GM12878 (cell line): ENCODE results near the gene MEOX1. TPM values are rescaled to one million over a fixed set of nuclear protein-coding genes. Genes with fewer than 3 reads are reported as not detected.

Experiments used
- ATAC-seq: fragments of 200-7000 bp; cut with Tn5 transposase; 3 replicates; pipeline ENCODE4 v1.9.1; 2020; ENCODE audit warnings: mild to moderate bottlenecking, moderate library complexity
- BruUV-seq: library from RNA; stranded (reverse); fragments of 400-500 nt; replicated peaks from 2 replicates; lab custom pipeline; 2021; lab: Mats Ljungman, UMichigan
- CTCF ChIA-PET: fragments of 300-600 bp; sonication (Branson Sonifier 250); formaldehyde crosslinking; extraction: SDS; loops from one replicate; lab custom pipeline; 2021; ENCODE audit warnings: inconsistent platforms; lab: Yijun Ruan, JAX
- POLR2A ChIA-PET: fragments of 350-600 bp; formaldehyde crosslinking; extraction: SDS; loops from one replicate; lab custom pipeline; 2021; ENCODE audit warnings: inconsistent platforms; lab: Charles Lee
- RAD21 ChIA-PET: fragments of 300-600 bp; sonication (Branson Sonifier 250); formaldehyde crosslinking; loops from one replicate; lab custom pipeline; 2023; ENCODE audit warnings: antibody characterized with exemption; ENCODE audit not compliant: unreplicated experiment; lab: Charles Lee
- SMC1A ChIA-PET: fragments of 300-600 bp; sonication (Branson Sonifier 250); formaldehyde crosslinking; loops from one replicate; lab custom pipeline; 2023; ENCODE audit not compliant: unreplicated experiment, uncharacterized antibody; lab: Charles Lee
- DNase-seq: peaks from one replicate; pipeline ENCODE4 v3.0.0-alpha.2; 2011; ENCODE audit warnings: low read depth, low spot score
- FAIRE-seq: peaks from 3 replicates; lab custom pipeline; 2011; peaks lifted over from hg19 to GRCh38; lab: Jason Lieb, UNC
- H2AFZ ChIP-seq: 2 replicates; pipeline ENCODE4 v1.6.0; 2011; ENCODE audit warnings: low read depth, low read length, control low read depth; ENCODE audit not compliant: control insufficient read depth
- H3K27ac ChIP-seq: 2 replicates; pipeline ENCODE4 v1.5.1; 2011; ENCODE audit warnings: control low read depth; ENCODE audit not compliant: control insufficient read depth, insufficient read depth
- H3K27me3 ChIP-seq, 2 experiments: replicated peaks in 1 of 2; 2 replicates each; pipeline versions ENCODE4 v1.6.0 to v1.6.1; 2011; ENCODE audit warnings: low read length in 1 of 2; ENCODE audit not compliant: control insufficient read depth in 2 of 2, insufficient read depth in 2 of 2
- H3K36me3 ChIP-seq, 2 experiments: 2 replicates each; pipeline ENCODE4 v1.5.1; 2011; ENCODE audit warnings: low read length in 1 of 2; ENCODE audit not compliant: control insufficient read depth in 2 of 2, insufficient read depth in 2 of 2
- H3K4me1 ChIP-seq: 2 replicates; pipeline ENCODE4 v1.6.1; 2011; ENCODE audit warnings: mild to moderate bottlenecking, low read length, moderate library complexity, mixed read lengths; ENCODE audit not compliant: control insufficient read depth, insufficient read depth
- H3K4me2 ChIP-seq: 2 replicates; pipeline ENCODE4 v1.6.0; 2011; ENCODE audit warnings: control low read depth; ENCODE audit not compliant: control insufficient read depth, insufficient read depth
- H3K4me3 ChIP-seq: fragments of 200-600 bp; sonication (generic); 2 replicates; pipeline ENCODE4 v1.5.1; 2016
- H3K79me2 ChIP-seq: 2 replicates; pipeline ENCODE4 v1.6.0; 2011; ENCODE audit warnings: low read length; ENCODE audit not compliant: control insufficient read depth, insufficient read depth
- H3K9ac ChIP-seq: 2 replicates; pipeline ENCODE4 v1.8.0; 2011; ENCODE audit warnings: low read length, control low read depth, mixed read lengths; ENCODE audit not compliant: control insufficient read depth, insufficient read depth
- H3K9me3 ChIP-seq: replicated peaks from 3 replicates; pipeline ENCODE4 v1.5.1; 2011; ENCODE audit warnings: mild to moderate bottlenecking, low read length; ENCODE audit not compliant: control insufficient read depth, insufficient read depth
- H4K20me1 ChIP-seq: 2 replicates; pipeline ENCODE4 v1.6.0; 2011; ENCODE audit not compliant: control insufficient read depth, insufficient read depth
- CHD4 ChIP-seq: fragments of 200-600 bp; sonication (generic); IDR thresholded peaks from 2 replicates; pipeline ENCODE4 v1.6.1; 2016; ENCODE audit warnings: mild to moderate bottlenecking
- DPF2 ChIP-seq: fragments of 450-650 bp; IDR thresholded peaks from 2 replicates; pipeline ENCODE4 v1.6.1; 2017; ENCODE audit warnings: mild to moderate bottlenecking
- PML ChIP-seq: IDR thresholded peaks from 2 replicates; pipeline ENCODE4 v1.6.1; 2012; ENCODE audit warnings: low read length, inconsistent platforms
- SKIL ChIP-seq: fragments of 450-650 bp; IDR thresholded peaks from 2 replicates; pipeline ENCODE4 v1.6.1; 2017; ENCODE audit warnings: mild to moderate bottlenecking, low read depth, inconsistent platforms; ENCODE audit not compliant: poor library complexity, severe bottlenecking
- TARDBP ChIP-seq: IDR thresholded peaks from 2 replicates; pipeline ENCODE4 v1.6.1; 2016; ENCODE audit warnings: borderline replicate concordance
- WGBS: methylation state at CpG from one replicate; pipeline ENCODE4 v1.1.6; 2016; ENCODE audit warnings: low lambda C conversion rate; ENCODE audit not compliant: insufficient replicate concordance, insufficient coverage; ENCODE audit errors: missing lambda C conversion rate; 5-methylcytosine and 5-hydroxymethylcytosine counted together
- in situ Hi-C: fragments of 300-500 bp; cut with MboI; formaldehyde crosslinking; loops from 9 replicates; pipeline ENCODE4 v1.14.3; 2018; ENCODE audit warnings: mixed read lengths
- intact Hi-C: fragments of 100-400 bp; cut with micrococcal nuclease; formaldehyde crosslinking; loops from one replicate; pipeline ENCODE4 v1.14.2; 2022; ENCODE audit not compliant: unreplicated experiment
- polyA plus RNA-seq, 11 experiments: library from polyadenylated mRNA; depleted of rRNA in 4 of 11; unstranded in 6 of 11; stranded (reverse) in 5 of 11; fragments of >200 nt; fragmentation: Nextera tagmentation in 4 of 11; fragmentation: Illumina TruSeq in 1 of 11; extraction: Ambion mirVana in 4 of 11; extraction: Trizol in 1 of 11; gene quantifications; 1 replicate in 1 of 11; 2 replicates in 10 of 11; pipeline versions ENCODE4 v1.2.1 to v1.2.3, GENCODE V29; 2011 to 2016; ENCODE audit warnings: inconsistent platforms in 2 of 11, missing spikeins in 2 of 11, low read depth in 1 of 11
- total RNA-seq, 4 experiments: library from RNA; depleted of rRNA in 3 of 4; stranded (reverse); fragments of >200 nt in 3 of 4; fragmentation: Illumina TruSeq in 1 of 4; extraction: Trizol in 1 of 4; gene quantifications; 2 replicates each; pipeline versions ENCODE4 v1.2.1 to v1.2.3, GENCODE V29; 2013 to 2021
- TF ChIP-seq, protein P1 (sequence below): fragments of 450-650 bp; IDR thresholded peaks from 2 replicates; pipeline ENCODE4 v1.6.1; 2017; ENCODE audit warnings: mild to moderate bottlenecking, moderate library complexity

Gene MEOX1
- total and polyA plus RNA-seq, 10 of the 15 experiments (the other 5 are each of a cell fraction or from before 2014, with no cell fraction given): 0.19 to 9.4 (median 0.46) TPM

- no peaks in the 10 kb centered on the region for H3K9me3 ChIP-seq
- in situ Hi-C loops (no loop called here), intact Hi-C loops (no loop called here)
- 47% methylated on average over 2 of the region's 2 CpGs for WGBS
- no peak overlapping the region for H3K27ac ChIP-seq
- TF ChIP-seq, protein P1, sequence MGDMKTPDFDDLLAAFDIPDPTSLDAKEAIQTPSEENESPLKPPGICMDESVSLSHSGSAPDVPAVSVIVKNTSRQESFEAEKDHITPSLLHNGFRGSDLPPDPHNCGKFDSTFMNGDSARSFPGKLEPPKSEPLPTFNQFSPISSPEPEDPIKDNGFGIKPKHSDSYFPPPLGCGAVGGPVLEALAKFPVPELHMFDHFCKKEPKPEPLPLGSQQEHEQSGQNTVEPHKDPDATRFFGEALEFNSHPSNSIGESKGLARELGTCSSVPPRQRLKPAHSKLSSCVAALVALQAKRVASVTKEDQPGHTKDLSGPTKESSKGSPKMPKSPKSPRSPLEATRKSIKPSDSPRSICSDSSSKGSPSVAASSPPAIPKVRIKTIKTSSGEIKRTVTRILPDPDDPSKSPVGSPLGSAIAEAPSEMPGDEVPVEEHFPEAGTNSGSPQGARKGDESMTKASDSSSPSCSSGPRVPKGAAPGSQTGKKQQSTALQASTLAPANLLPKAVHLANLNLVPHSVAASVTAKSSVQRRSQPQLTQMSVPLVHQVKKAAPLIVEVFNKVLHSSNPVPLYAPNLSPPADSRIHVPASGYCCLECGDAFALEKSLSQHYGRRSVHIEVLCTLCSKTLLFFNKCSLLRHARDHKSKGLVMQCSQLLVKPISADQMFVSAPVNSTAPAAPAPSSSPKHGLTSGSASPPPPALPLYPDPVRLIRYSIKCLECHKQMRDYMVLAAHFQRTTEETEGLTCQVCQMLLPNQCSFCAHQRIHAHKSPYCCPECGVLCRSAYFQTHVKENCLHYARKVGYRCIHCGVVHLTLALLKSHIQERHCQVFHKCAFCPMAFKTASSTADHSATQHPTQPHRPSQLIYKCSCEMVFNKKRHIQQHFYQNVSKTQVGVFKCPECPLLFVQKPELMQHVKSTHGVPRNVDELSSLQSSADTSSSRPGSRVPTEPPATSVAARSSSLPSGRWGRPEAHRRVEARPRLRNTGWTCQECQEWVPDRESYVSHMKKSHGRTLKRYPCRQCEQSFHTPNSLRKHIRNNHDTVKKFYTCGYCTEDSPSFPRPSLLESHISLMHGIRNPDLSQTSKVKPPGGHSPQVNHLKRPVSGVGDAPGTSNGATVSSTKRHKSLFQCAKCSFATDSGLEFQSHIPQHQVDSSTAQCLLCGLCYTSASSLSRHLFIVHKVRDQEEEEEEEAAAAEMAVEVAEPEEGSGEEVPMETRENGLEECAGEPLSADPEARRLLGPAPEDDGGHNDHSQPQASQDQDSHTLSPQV: no peak
- TF ChIP-seq DPF2: no peak
- TF ChIP-seq PML: no peak
- no peak for TF ChIP-seq TARDBP
- no peak for TF ChIP-seq SKIL
- TF ChIP-seq CHD4: no peak
- H2AFZ ChIP-seq: no peak overlapping the region
- BruUV-seq: no TSS peak
- no peaks in the 10 kb centered on the region for H4K20me1 ChIP-seq
- FAIRE-seq: no peak
- no peaks in the 10 kb centered on the region for H3K79me2 ChIP-seq
- no peak overlapping the region for H3K4me2 ChIP-seq
- no peaks in the 10 kb centered on the region for H3K4me1 ChIP-seq
- no peaks in the 10 kb centered on the region for H3K27me3 ChIP-seq
- ChIA-PET RAD21 (no interaction called here), POLR2A (no interaction called here), SMC1A (interaction anchor here (0.9 to 1.1 kb wide), 2 partner anchors 14 to 51 kb away, joined by 3 read pairs; no protein-coding TSS in a partner anchor), CTCF (no interaction called here)
- no peak overlapping the region for H3K4me3 ChIP-seq
- no peaks in the 10 kb centered on the region for H3K36me3 ChIP-seq
- DNase-seq: no peak
- H3K9ac ChIP-seq: no peak overlapping the region
- ATAC-seq: no peak
These were observed 41.1 kb downstream of the MEOX1 start for GRCh38 chr17:43620581-43620980.
